ENCODE measurements around the gene COL8A2. TPM values are rescaled to one million over a fixed set of nuclear protein-coding genes. Genes with fewer than 3 reads are reported as not detected.
A peak's percentile ranks its signal among the peaks of the same experiment; 100 is the strongest.

Gene COL8A2
- total and polyA plus RNA-seq, 2 of the 4 experiments (the other 2 are of a cell fraction), result 0.54 to 1.1 TPM

DNA sequence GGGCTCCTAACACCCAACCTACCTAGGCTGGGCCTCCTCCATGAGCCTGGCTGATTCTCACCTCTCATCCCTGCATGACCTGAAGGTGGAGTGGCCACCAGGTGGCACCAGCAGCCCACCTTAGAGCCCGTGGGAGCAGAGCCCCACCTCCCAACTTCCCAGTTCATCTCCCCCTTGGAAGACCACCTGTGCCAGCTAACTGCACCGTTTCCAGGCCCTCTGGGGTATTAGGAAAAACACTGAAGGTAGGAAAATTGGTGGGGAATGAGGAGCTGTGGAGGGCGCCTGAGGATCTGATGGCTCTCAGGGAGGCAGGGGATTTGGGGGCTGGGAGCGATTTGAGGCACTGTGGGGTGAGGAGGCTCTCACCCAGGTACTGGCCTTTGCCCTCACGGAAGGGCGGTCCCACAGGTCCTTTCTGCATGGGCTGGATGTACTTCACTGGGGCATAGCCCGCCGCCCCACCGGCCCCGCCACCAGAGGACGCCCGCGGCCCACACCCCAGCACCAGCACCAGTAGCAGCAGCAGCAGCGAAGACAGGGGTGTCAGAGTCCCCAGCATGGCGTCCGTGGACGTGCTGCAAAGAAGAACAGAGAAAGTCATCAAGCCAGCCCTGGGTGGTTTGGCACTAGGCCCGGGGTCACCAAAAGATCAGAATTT lies 25.2 kb downstream of the COL8A2 start:
- Histone ChIP-seq H3K4me1 (ENCODE audit: control insufficient read depth, insufficient read depth, low read length) (no peaks in the 10 kb centered on the region), H2BK5ac (ENCODE audit: low read depth, low read length, poor library complexity, severe bottlenecking) (no peak overlapping the region), H3K23ac (ENCODE audit: low read depth, low read length) (no peak overlapping the region), H3K9me3 (ENCODE audit: control insufficient read depth, insufficient read depth, low read length) (no peaks in the 10 kb centered on the region), H2AFZ (replicated peaks; ENCODE audit: low read length, poor library complexity) (peak overlapping the region; percentile 85), H3K4me2 (ENCODE audit: low read depth, low read length) (no peak overlapping the region; the same call in 1 of the 2 replicates), H4K91ac (ENCODE audit: insufficient read depth, low read depth, low read length) (no peak overlapping the region), H2BK120ac (ENCODE audit: low read depth, low read length) (peak overlapping the region; percentile 41; the same call in 1 of the 2 replicates), H3K9me1 (ENCODE audit: insufficient read depth, low read length) (no peaks in the 10 kb centered on the region), H4K5ac (ENCODE audit: low read depth, low read length) (no peak overlapping the region), H3K9ac (ENCODE audit: low read depth, low read length) (no peak overlapping the region), H3K36me3 (ENCODE audit: control insufficient read depth, insufficient read depth, low read length) (peaks cover 2% of the 10 kb centered on the region; the same call in 1 of the 2 replicates), H3K14ac (replicated peaks; ENCODE audit: low read depth, low read length) (no peak overlapping the region), H3K79me1 (ENCODE audit: low read depth in 1 of 2, low read length in 2 of 2) (no peaks in the 10 kb centered on the region), H2BK20ac (ENCODE audit: low read depth, low read length) (no peak overlapping the region), H3K4ac (ENCODE audit: low read depth, low read length) (no peak overlapping the region), H4K20me1 (ENCODE audit: insufficient read depth, low read length) (no peaks in the 10 kb centered on the region), H3K27me3 (ENCODE audit: control insufficient read depth, insufficient read depth, low read length) (no peaks in the 10 kb centered on the region), H2AK9ac (replicated peaks; ENCODE audit: low read depth, low read length, poor library complexity) (peak overlapping the region; percentile 79), H2BK15ac (ENCODE audit: low read depth, low read length) (no peak overlapping the region), H3K18ac (ENCODE audit: low read depth, low read length) (no peak overlapping the region), H3K56ac (ENCODE audit: extremely low read depth, insufficient read depth, low read length) (no peak overlapping the region), H2AK5ac (ENCODE audit: low read depth, low read length) (peak overlapping the region; percentile 36; the same call in 1 of the 2 replicates), H4K8ac (ENCODE audit: low read depth in 2 of 2, low read length in 2 of 2) (peak overlapping the region in 1 of 2 experiments; percentile 44; a peak in 2 of 4 replicates), H3K27ac (ENCODE audit: insufficient read depth, low read length) (no peak overlapping the region), H3K4me3 (ENCODE audit: insufficient read depth, low read depth, low read length) (no peak overlapping the region)
- no TSS peak for BruUV-seq (replicated peaks)
- dilution Hi-C loops (cut with HindIII; ENCODE audit: low sequenced_read_pairs, unreplicated experiment), result no loop called here
- 33% methylated on average over 3 of the region's 18 CpGs; no CpG with 5 or more reads in 1 of the 2 experiments for WGBS, 2 experiments (ENCODE audit: extremely low coverage in 2 of 2, insufficient read length in 1 of 2)
- ChIA-PET POLR2A (ENCODE audit: unreplicated experiment) (no interaction called here), CTCF (interaction anchor here (0.6 to 1.7 kb wide), 3 partner anchors 35 to 196 kb away, joined by 3 to 11 read pairs (median 3); no protein-coding TSS in a partner anchor)
- TF ChIP-seq, protein P1, sequence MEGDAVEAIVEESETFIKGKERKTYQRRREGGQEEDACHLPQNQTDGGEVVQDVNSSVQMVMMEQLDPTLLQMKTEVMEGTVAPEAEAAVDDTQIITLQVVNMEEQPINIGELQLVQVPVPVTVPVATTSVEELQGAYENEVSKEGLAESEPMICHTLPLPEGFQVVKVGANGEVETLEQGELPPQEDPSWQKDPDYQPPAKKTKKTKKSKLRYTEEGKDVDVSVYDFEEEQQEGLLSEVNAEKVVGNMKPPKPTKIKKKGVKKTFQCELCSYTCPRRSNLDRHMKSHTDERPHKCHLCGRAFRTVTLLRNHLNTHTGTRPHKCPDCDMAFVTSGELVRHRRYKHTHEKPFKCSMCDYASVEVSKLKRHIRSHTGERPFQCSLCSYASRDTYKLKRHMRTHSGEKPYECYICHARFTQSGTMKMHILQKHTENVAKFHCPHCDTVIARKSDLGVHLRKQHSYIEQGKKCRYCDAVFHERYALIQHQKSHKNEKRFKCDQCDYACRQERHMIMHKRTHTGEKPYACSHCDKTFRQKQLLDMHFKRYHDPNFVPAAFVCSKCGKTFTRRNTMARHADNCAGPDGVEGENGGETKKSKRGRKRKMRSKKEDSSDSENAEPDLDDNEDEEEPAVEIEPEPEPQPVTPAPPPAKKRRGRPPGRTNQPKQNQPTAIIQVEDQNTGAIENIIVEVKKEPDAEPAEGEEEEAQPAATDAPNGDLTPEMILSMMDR (conservative IDR thresholded peaks at IDR 0.05; ENCODE audit: low read depth, low read length), result peak; percentile 92
- TF ChIP-seq POLR2A (IDR thresholded peaks at IDR 0.05; ENCODE audit: low read depth, low read length) (no peak), SMC3 (IDR thresholded peaks at IDR 0.05; ENCODE audit: low read depth, low read length) (peak; percentile 97), RAD21 (IDR thresholded peaks at IDR 0.05; ENCODE audit: low read length) (peak; percentile 98), MAZ (IDR thresholded peaks at IDR 0.05; ENCODE audit: borderline replicate concordance, low read depth, low read length) (peak; percentile 55; the same call in 1 of the 2 replicates)
- peak; percentile 73 for DNase-seq
- in situ Hi-C loops (cut with MboI; ENCODE audit: low sequenced_read_pairs), result loop anchor here (5.0 to 25.0 kb wide), 2 partner anchors 87 to 312 kb away; no protein-coding TSS in a partner anchor
- peak; percentile 94 for ATAC-seq (ENCODE audit: low read depth)
- intact Hi-C loops (cut with micrococcal nuclease), result loop anchor here (1.0 to 10.0 kb wide), 6 partner anchors 34 to 321 kb away; no protein-coding TSS in a partner anchor
